Spleen (tissue), 11 donors: ENCODE results near the gene KDM5B. TPM values are rescaled to one million over a fixed set of nuclear protein-coding genes. Genes with fewer than 3 reads are reported as not detected.

ENCODE experiments used
- DNase-seq: peaks from one replicate; pipeline ENCODE4 v3.0.0-alpha.2; 2020
- H3K27ac ChIP-seq, 8 donors: fragments of 200-600 bp; sonication (generic) in 7 of 8; 1 replicate in 4 of 8; 2 replicates in 4 of 8; pipeline versions ENCODE4 v1.5.0 to v1.8.0; 2016 to 2021; ENCODE audit warnings: inconsistent platforms in 4 of 8, mild to moderate bottlenecking in 4 of 8, moderate library complexity in 1 of 8
- H3K27me3 ChIP-seq, 7 donors: fragments of 200-600 bp; sonication (generic) in 6 of 7; replicated peaks in 1 of 7; 1 replicate in 4 of 7; 2 replicates in 3 of 7; pipeline versions ENCODE4 v1.5.0 to v1.8.0; 2016 to 2021; ENCODE audit warnings: inconsistent platforms in 3 of 7, mild to moderate bottlenecking in 1 of 7
- H3K36me3 ChIP-seq, 6 donors: fragments of 200-600 bp; sonication (generic) in 5 of 6; 1 replicate in 4 of 6; 2 replicates in 2 of 6; pipeline versions ENCODE4 v1.5.0 to v1.8.0; 2016 to 2021; ENCODE audit warnings: inconsistent platforms in 2 of 6
- H3K4me1 ChIP-seq, 6 donors: fragments of 200-600 bp; sonication (generic) in 5 of 6; 1 replicate in 3 of 6; 2 replicates in 3 of 6; pipeline versions ENCODE4 v1.5.0 to v1.8.0; 2016 to 2021; ENCODE audit warnings: inconsistent platforms in 3 of 6
- H3K4me3 ChIP-seq, 8 donors: fragments of 200-600 bp; sonication (generic) in 7 of 8; 1 replicate in 4 of 8; 2 replicates in 4 of 8; pipeline versions ENCODE4 v1.5.0 to v1.8.0; 2016 to 2021; ENCODE audit warnings: inconsistent platforms in 4 of 8, mild to moderate bottlenecking in 4 of 8, moderate library complexity in 2 of 8
- H3K9me3 ChIP-seq, 8 donors: fragments of 200-600 bp; sonication (generic) in 7 of 8; 1 replicate in 4 of 8; 2 replicates in 4 of 8; pipeline versions ENCODE4 v1.5.0 to v1.8.0; 2016 to 2021; ENCODE audit warnings: inconsistent platforms in 4 of 8
- POLR2A ChIP-seq, 3 donors: fragments of 450-650 bp; IDR thresholded peaks; one replicate each; pipeline ENCODE4 v1.5.1; 2017; ENCODE audit warnings: antibody characterized with exemption in 3 of 3, mild to moderate bottlenecking in 1 of 3
- POLR2AphosphoS5 ChIP-seq, 3 donors: sonication (generic); formaldehyde crosslinking; IDR thresholded peaks; one replicate each; pipeline ENCODE4 v1.5.1; 2017; ENCODE audit warnings: antibody characterized with exemption in 3 of 3
- WGBS, 5 donors: extraction: QIAGEN DNeasy Blood & Tissue Kit in 3 of 5; methylation state at CpG; one replicate each; pipeline versions ENCODE4 v1.1.5 to v1.1.7; 2013 to 2018; 5-methylcytosine and 5-hydroxymethylcytosine counted together
- intact Hi-C: fragments of 100-400 bp; cut with DNase I; formaldehyde crosslinking; loops from one replicate; pipeline ENCODE4 v1.15.0; 2023; ENCODE audit warnings: low total_unique reads
- polyA plus RNA-seq, 3 donors: library from polyadenylated mRNA; stranded (reverse); fragments of 200-250 nt; gene quantifications; one replicate each; pipeline ENCODE4 v1.2.1, GENCODE V29; 2013
- total RNA-seq, 7 donors: library from RNA; depleted of rRNA in 3 of 7; stranded (reverse); fragments of >200 nt in 3 of 7; fragmentation: NEBNext Ultra II Directional in 4 of 7; extraction: Animal tissue kit (Norgen Biotek cat#: 25700) in 4 of 7; gene quantifications; one replicate each; pipeline versions ENCODE4 v1.1.0 to v1.2.1, GENCODE V29; 2016 to 2021
- TF ChIP-seq, protein P1 (sequence below), 11 experiments: fragments of 200-600 bp in 7 of 11; fragments of 450-650 bp in 4 of 11; sonication (generic) in 4 of 11; IDR thresholded peaks in 8 of 11; conservative IDR thresholded peaks in 3 of 11; 1 replicate in 7 of 11; 2 replicates in 4 of 11; pipeline versions ENCODE4 v1.4.0 to v1.8.0; 2016 to 2021; ENCODE audit warnings: antibody characterized with exemption in 11 of 11, inconsistent platforms in 4 of 11, mild to moderate bottlenecking in 1 of 11
- donor health status: healthy with polysubstance abuse.
- donor health status: DM: no; HTN: no; CAD: no; lungs with moderate emphysema.
- donor health status: DM: no; HTN: no; CAD: no.
- donor health status: Bipolar disorder and iron deficiency.
- donor health status: healthy.
- donor health status: DM: no; HTN: no; CAD: no.
- donor health status: DM: yes; HTN: yes; CAD: no.

Gene KDM5B
- total and polyA plus RNA-seq, 10 donors: 7.7 to 71.9 (median 52.3) TPM

DNA sequence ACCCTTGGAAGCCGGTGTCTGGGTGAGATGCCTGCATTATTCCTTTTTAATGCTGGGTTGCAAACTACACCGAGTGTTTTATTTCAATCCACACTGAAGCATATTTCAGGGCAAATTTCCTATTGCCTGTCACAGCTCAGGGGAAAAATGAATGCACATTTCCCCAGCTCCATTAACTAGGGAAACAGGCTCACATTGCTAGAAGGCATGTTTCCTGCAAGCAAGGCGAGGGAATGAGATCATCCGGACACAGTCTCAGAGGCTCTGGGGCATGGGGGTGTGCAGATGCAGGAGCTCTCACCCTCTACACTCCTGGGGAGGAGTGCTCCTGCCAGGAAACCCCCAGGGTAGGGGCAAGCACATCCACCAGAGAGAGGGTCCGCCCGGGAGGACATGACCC, 122.6 kb downstream of the KDM5B start:
- Histone ChIP-seq H3K27ac (no peak overlapping the region), H3K4me1 (no peaks in the 10 kb centered on the region), H3K4me3 (no peak overlapping the region), H3K36me3 (no peaks in the 10 kb centered on the region), H3K27me3 (peaks cover 0 to 93% (median 10%) of the 10 kb centered on the region in 7 donors), H3K9me3 (no peaks in the 10 kb centered on the region)
- intact Hi-C loops: no loop called here
- WGBS, 5 donors: 57 to 76% (median 70%) methylated on average over 6 of the region's 6 CpGs
- TF ChIP-seq POLR2AphosphoS5 (IDR thresholded peaks at IDR 0.05) (no peak), POLR2A (IDR thresholded peaks at IDR 0.05) (no peak)
- TF ChIP-seq, protein P1, sequence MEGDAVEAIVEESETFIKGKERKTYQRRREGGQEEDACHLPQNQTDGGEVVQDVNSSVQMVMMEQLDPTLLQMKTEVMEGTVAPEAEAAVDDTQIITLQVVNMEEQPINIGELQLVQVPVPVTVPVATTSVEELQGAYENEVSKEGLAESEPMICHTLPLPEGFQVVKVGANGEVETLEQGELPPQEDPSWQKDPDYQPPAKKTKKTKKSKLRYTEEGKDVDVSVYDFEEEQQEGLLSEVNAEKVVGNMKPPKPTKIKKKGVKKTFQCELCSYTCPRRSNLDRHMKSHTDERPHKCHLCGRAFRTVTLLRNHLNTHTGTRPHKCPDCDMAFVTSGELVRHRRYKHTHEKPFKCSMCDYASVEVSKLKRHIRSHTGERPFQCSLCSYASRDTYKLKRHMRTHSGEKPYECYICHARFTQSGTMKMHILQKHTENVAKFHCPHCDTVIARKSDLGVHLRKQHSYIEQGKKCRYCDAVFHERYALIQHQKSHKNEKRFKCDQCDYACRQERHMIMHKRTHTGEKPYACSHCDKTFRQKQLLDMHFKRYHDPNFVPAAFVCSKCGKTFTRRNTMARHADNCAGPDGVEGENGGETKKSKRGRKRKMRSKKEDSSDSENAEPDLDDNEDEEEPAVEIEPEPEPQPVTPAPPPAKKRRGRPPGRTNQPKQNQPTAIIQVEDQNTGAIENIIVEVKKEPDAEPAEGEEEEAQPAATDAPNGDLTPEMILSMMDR (IDR thresholded peaks at IDR 0.05 in 8 of 11, conservative IDR thresholded peaks at IDR 0.05 in 3 of 11): no peak
- no peak for DNase-seq

DNA sequence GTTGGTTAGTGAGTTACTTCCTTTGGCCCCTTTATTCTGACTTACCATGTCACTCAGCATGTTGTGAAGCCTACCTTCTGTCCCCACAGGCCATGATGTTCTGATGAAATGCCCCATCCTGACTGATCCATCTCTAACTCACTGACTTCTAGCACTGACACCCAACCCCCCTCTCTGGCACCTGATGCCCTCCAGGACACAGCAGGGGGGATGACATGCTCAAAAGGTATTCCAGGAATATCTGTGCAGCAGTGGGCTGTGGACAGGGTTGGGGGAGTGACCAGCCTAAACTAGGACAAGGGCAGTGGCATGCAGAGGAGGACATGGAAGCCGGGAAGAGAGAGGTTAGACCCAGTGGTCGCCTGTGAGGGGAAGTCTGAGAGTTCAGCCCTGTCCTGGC, 123.5 kb downstream of the KDM5B start:
- H3K36me3 ChIP-seq: no peaks in the 10 kb centered on the region

GRCh38 chr1:202683029-202683428, 125.2 kb downstream of the KDM5B start:
- 80 to 86% (median 83%) methylated on average over 4 of the region's 4 CpGs for WGBS, 5 donors
- TF ChIP-seq POLR2A (IDR thresholded peaks at IDR 0.05) (no peak), POLR2AphosphoS5 (IDR thresholded peaks at IDR 0.05) (no peak)
- TF ChIP-seq, protein P1 (IDR thresholded peaks at IDR 0.05 in 8 of 11, conservative IDR thresholded peaks at IDR 0.05 in 3 of 11): no peak

More for the DNA sequence above, 123.5 kb downstream of the KDM5B start:
- Histone ChIP-seq H3K27me3 (peaks cover 0 to 87% (median 10%) of the 10 kb centered on the region in 7 donors), H3K27ac (no peak overlapping the region), H3K4me3 (no peak overlapping the region), H3K4me1 (no peaks in the 10 kb centered on the region), H3K9me3 (no peaks in the 10 kb centered on the region)
- no peak for TF ChIP-seq POLR2A (IDR thresholded peaks at IDR 0.05)
- TF ChIP-seq, protein P1 (IDR thresholded peaks at IDR 0.05 in 8 of 11, conservative IDR thresholded peaks at IDR 0.05 in 3 of 11): no peak
- TF ChIP-seq POLR2AphosphoS5 (IDR thresholded peaks at IDR 0.05): no peak
- 41 to 73% (median 51%) methylated on average over 2 of the region's 2 CpGs for WGBS, 5 donors
- DNase-seq: peak; percentile 28
- intact Hi-C loops: no loop called here

DNA sequence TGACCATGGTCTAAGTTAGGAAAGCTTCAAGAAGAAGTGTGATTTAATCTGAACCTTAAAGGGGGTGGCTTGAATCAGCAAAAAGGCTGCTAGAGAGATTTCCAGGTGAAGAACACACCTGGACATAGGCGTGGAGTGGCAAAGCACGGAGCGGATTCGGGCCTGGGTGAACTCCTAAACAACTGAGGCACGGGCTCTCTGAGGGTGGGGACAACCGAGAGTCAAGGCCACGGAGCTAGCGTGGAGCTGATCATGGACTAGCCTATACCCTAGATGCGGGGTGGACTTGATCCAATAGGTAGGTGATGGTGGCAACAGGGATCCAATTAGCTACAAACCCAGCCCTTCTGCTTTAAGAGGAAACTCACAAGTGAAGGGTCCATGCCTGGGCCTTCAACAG, 125.7 kb downstream of the KDM5B start:
- H3K4me3 ChIP-seq: no peak overlapping the region
- H3K36me3 ChIP-seq: no peaks in the 10 kb centered on the region
- 89 to 98% (median 94%) methylated on average over 9 of the region's 9 CpGs for WGBS, 5 donors
- H3K27ac ChIP-seq: no peak overlapping the region
- H3K27me3 ChIP-seq: peaks cover 0 to 78% (median 10%) of the 10 kb centered on the region in 7 donors
- H3K4me1 ChIP-seq: no peaks in the 10 kb centered on the region
- intact Hi-C loops: no loop called here
- DNase-seq: peak; percentile 33
- TF ChIP-seq POLR2AphosphoS5 (IDR thresholded peaks at IDR 0.05) (no peak), POLR2A (IDR thresholded peaks at IDR 0.05) (no peak)
- TF ChIP-seq, protein P1 (IDR thresholded peaks at IDR 0.05 in 8 of 11, conservative IDR thresholded peaks at IDR 0.05 in 3 of 11): no peak
- peaks cover 0 to 6% (median 3%) of the 10 kb centered on the region in 8 donors for H3K9me3 ChIP-seq

More at GRCh38 chr1:202683029-202683428, 125.2 kb downstream of the KDM5B start:
- intact Hi-C loops: no loop called here
- no peak overlapping the region for H3K27ac ChIP-seq
- no peak overlapping the region for H3K4me3 ChIP-seq
- H3K27me3 ChIP-seq: peaks cover 0 to 83% (median 10%) of the 10 kb centered on the region in 7 donors
- no peaks in the 10 kb centered on the region for H3K36me3 ChIP-seq
- no peak for DNase-seq
- H3K4me1 ChIP-seq: no peaks in the 10 kb centered on the region
- H3K9me3 ChIP-seq: peaks cover 0 to under 1% (median 0%) of the 10 kb centered on the region in 8 donors
